HCT116 (cell line): Measurements from ENCODE around the gene SYNPR.

ENCODE experiments used
- EGR1 ChIP-seq: IDR thresholded peaks from 2 replicates; pipeline ENCODE4 v1.6.1; 2012; ENCODE audit warnings: low read depth
- ELF1 ChIP-seq: IDR thresholded peaks from 2 replicates; pipeline ENCODE4 v1.6.1; 2012; ENCODE audit warnings: low read depth, borderline replicate concordance
- EZH2 ChIP-seq: fragments of 200-600 bp; sonication (generic); IDR thresholded peaks from 2 replicates; pipeline ENCODE4 v1.6.1; 2017; ENCODE audit warnings: antibody characterized with exemption, mixed run types
- JUND ChIP-seq: IDR thresholded peaks from 2 replicates; pipeline ENCODE4 v1.6.1; 2012
- POLR2AphosphoS5 ChIP-seq: IDR thresholded peaks from 2 replicates; pipeline ENCODE4 v1.6.1; 2011; ENCODE audit warnings: mild to moderate bottlenecking, low read depth, low read length, moderate library complexity
- RAD21 ChIP-seq: IDR thresholded peaks from 2 replicates; pipeline ENCODE4 v1.6.1; 2012; ENCODE audit warnings: low read depth, mild to moderate bottlenecking
- SIN3A ChIP-seq: IDR thresholded peaks from 2 replicates; pipeline ENCODE4 v1.6.1; 2012; ENCODE audit warnings: low read depth
- TF ChIP-seq, protein P1 (sequence below), 3 experiments: fragments of 200-600 bp in 1 of 3; sonication (generic) in 1 of 3; IDR thresholded peaks in 2 of 3; conservative IDR thresholded peaks in 1 of 3; 2 replicates each; pipeline ENCODE4 v1.5.1; 2012 to 2017; ENCODE audit warnings: low read depth in 2 of 3, low read length in 2 of 3, antibody characterized with exemption in 1 of 3, borderline replicate concordance in 1 of 3, control low read depth in 1 of 3, mild to moderate bottlenecking in 1 of 3, mixed read lengths in 1 of 3, mixed run types in 1 of 3, moderate library complexity in 1 of 3; ENCODE audit not compliant: insufficient read depth in 1 of 3

DNA sequence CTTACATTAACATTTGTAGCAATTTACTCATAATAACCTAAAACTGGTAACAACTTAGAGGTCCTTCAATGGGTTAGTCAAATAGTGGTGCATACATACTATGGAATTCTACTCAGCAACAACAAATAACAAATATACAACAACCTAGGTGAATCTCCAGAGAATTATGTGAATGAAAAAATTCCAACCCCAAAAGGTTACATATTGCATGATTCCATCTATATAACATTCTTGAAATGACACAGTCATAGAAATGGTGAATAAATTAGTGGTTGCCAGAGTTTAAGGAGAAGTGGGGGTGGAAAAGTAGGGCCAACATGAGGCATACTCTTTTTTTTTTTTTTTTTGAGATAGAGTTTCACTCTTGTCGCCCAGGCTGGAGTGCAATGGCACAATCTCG, 361.7 kb downstream of the SYNPR start:
- TF ChIP-seq, protein P1, sequence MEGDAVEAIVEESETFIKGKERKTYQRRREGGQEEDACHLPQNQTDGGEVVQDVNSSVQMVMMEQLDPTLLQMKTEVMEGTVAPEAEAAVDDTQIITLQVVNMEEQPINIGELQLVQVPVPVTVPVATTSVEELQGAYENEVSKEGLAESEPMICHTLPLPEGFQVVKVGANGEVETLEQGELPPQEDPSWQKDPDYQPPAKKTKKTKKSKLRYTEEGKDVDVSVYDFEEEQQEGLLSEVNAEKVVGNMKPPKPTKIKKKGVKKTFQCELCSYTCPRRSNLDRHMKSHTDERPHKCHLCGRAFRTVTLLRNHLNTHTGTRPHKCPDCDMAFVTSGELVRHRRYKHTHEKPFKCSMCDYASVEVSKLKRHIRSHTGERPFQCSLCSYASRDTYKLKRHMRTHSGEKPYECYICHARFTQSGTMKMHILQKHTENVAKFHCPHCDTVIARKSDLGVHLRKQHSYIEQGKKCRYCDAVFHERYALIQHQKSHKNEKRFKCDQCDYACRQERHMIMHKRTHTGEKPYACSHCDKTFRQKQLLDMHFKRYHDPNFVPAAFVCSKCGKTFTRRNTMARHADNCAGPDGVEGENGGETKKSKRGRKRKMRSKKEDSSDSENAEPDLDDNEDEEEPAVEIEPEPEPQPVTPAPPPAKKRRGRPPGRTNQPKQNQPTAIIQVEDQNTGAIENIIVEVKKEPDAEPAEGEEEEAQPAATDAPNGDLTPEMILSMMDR (IDR thresholded peaks at IDR 0.05 in 2 of 3, conservative IDR thresholded peaks at IDR 0.05 in 1 of 3; ENCODE audit: borderline replicate concordance in 1 of 3, insufficient read depth in 1 of 3, low read depth in 2 of 3, low read length in 2 of 3), result no peak
- no peak for TF ChIP-seq EZH2
- no peak for TF ChIP-seq SIN3A
- no peak for TF ChIP-seq JUND
- no peak for TF ChIP-seq POLR2AphosphoS5
- TF ChIP-seq RAD21, result no peak
- no peak for TF ChIP-seq EGR1
- no peak for TF ChIP-seq ELF1
